Heart left ventricle (tissue), 13 donors: Measurements from ENCODE around the gene COPB1.

ENCODE experiments used
- CTCF ChIP-seq, 12 donors: fragments of 200-600 bp; sonication (generic) in 4 of 12; IDR thresholded peaks; one replicate each; pipeline versions ENCODE4 v1.5.0 to v1.8.0; 2018 to 2022; ENCODE audit warnings: antibody characterized with exemption in 12 of 12, mild to moderate bottlenecking in 5 of 12
- POLR2A ChIP-seq, 2 donors: fragments of 450-650 bp; IDR thresholded peaks; one replicate each; pipeline ENCODE4 v1.6.1; 2017; ENCODE audit warnings: antibody characterized with exemption in 2 of 2, mild to moderate bottlenecking in 2 of 2, moderate library complexity in 2 of 2
- donor health status: ischemic (EF 13 %, LVEDD 7.1; RV severe dilation, severe dysfunction).
- donor health status: DM: no; HTN: yes; CAD: no.
- donor health status: DM: no; HTN: no; CAD: no.
- donor health status: ischemic (EF 25% LVEDD 6.9; RV normal size, moderate dysfunction).
- donor health status: ischemic (EF 25% LVEDD 5.7; RV mildly dilated, moderate dysfunction).
- donor health status: ischemic (EF 35%, LVEDD 5.7; RV mildly dilated, moderate dysfunction).
- donor health status: nonischemic (EF 11% LVEDD 7.7; RV severe dilation, severe dysfunction).
- donor health status: DM: yes; HTN: yes; CAD: no.
- donor health status: PGD.
- donor health status: ischemic (EF 29% LVEDD 5.4; RV normal size, mild dysfunction).
- donor health status: nonischemic (EF 23%, LVEDD 6.1; RV moderate dilation, normal function).

GRCh38 chr11:14518820-14519219, 19.2 kb upstream of the COPB1 start:
- TF ChIP-seq CTCF (IDR thresholded peaks at IDR 0.05) (no peak), POLR2A (IDR thresholded peaks at IDR 0.05) (no peak)
